OCI-LY7 (cell line): ENCODE data around the gene PRKD2.

Experiments
- EZH2phosphoT487 ChIP-seq: fragments of 200-600 bp; sonication (generic); IDR thresholded peaks from 2 replicates; pipeline ENCODE4 v1.6.1; 2018; ENCODE audit warnings: low read depth, borderline replicate concordance, mild to moderate bottlenecking, mixed run types, antibody characterized with exemption, low read length, moderate library complexity, mixed read lengths
- TF ChIP-seq, protein P1 (sequence below): fragments of 200-600 bp; sonication (generic); conservative IDR thresholded peaks from 2 replicates; pipeline ENCODE4 v1.5.1; 2014; ENCODE audit warnings: mild to moderate bottlenecking, antibody characterized with exemption, low read length, moderate library complexity, mixed read lengths

DNA sequence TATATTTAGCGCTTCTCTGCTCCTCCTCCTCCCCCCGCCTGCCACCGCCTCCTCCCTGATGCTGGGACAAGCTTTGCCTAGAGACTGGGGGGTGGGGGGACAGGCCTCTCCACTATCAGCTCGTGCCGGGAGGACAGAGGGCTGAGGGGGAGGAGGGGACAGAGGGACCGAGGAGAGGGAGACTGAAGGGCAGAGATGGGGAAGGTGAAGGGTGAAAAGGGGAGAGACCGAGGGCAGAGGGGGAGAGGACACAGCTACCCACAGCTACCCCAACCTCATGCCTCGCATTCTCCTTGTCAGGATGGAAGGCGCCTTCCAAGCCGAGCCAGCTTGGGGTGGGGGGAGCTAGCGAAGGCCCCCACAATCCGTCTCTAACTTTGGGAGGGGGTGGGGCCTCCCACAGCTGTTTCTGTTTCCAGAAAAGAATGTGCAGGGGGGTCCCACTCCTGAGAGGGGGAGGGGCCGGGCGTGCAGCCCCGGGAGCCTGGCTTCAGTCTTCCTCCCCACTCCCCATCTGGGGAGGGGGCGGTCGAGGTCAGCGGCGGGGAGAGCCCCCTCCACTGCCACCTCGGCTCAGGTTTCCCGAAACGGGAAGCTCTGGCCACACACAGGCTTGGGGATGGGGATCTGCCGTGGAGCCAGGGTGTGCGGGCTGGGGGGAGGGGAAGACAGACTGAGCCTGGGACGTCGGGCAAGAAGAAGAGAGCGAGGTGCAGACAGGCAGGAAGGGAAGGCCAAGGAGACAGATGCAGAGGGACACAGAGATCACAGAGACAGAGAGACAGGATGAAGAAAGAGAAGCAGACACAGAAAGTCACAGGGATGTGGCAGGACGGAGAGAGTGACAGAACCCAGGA, 57.5 kb downstream of the PRKD2 start:
- TF ChIP-seq, protein P1, sequence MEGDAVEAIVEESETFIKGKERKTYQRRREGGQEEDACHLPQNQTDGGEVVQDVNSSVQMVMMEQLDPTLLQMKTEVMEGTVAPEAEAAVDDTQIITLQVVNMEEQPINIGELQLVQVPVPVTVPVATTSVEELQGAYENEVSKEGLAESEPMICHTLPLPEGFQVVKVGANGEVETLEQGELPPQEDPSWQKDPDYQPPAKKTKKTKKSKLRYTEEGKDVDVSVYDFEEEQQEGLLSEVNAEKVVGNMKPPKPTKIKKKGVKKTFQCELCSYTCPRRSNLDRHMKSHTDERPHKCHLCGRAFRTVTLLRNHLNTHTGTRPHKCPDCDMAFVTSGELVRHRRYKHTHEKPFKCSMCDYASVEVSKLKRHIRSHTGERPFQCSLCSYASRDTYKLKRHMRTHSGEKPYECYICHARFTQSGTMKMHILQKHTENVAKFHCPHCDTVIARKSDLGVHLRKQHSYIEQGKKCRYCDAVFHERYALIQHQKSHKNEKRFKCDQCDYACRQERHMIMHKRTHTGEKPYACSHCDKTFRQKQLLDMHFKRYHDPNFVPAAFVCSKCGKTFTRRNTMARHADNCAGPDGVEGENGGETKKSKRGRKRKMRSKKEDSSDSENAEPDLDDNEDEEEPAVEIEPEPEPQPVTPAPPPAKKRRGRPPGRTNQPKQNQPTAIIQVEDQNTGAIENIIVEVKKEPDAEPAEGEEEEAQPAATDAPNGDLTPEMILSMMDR, result no peak
- no peak for TF ChIP-seq EZH2phosphoT487
